Measurements from ENCODE around the gene ANKS3. TPM values are rescaled to one million over a fixed set of nuclear protein-coding genes. Genes with fewer than 3 reads are reported as not detected.

The ANKS3 gene
- total RNA-seq, 4 donors from 2014 or later: 2.4 to 51.7 (median 33.1) TPM

- intact Hi-C loops (cut with DNase I; ENCODE audit: low total_unique reads): no loop called here
- no peak for DNase-seq
- no peak for TF ChIP-seq POLR2A (IDR thresholded peaks at IDR 0.05)
- no peak for TF ChIP-seq CTCF (IDR thresholded peaks at IDR 0.05)
- H3K4me1 ChIP-seq: peaks cover 0 to 12% of the 10 kb centered on the region in 2 donors
- peak overlapping the region; percentile 13 to 59 for H3K27ac ChIP-seq
- no peaks in the 10 kb centered on the region for H3K27me3 ChIP-seq
- no peaks in the 10 kb centered on the region for H3K9me3 ChIP-seq
- H3K4me3 ChIP-seq: no peak overlapping the region
- H3K36me3 ChIP-seq: no peaks in the 10 kb centered on the region
Observed at GRCh38 chr16:4659363-4660353, 74.4 kb downstream of the ANKS3 start.

GRCh38 chr16:4656695-4657686 is 77.1 kb downstream of the ANKS3 start:
- no peak overlapping the region for H3K4me3 ChIP-seq
- H3K36me3 ChIP-seq: no peaks in the 10 kb centered on the region
- intact Hi-C loops (cut with DNase I; ENCODE audit: low total_unique reads): no loop called here
- H3K4me1 ChIP-seq: peaks cover 0 to 12% of the 10 kb centered on the region in 2 donors
- no peaks in the 10 kb centered on the region for H3K27me3 ChIP-seq
- no peaks in the 10 kb centered on the region for H3K9me3 ChIP-seq
- no peak overlapping the region for H3K27ac ChIP-seq
- no peak for TF ChIP-seq POLR2A (IDR thresholded peaks at IDR 0.05)
- TF ChIP-seq CTCF (IDR thresholded peaks at IDR 0.05): no peak
- no peak for DNase-seq

- no peaks in the 10 kb centered on the region for H3K9me3 ChIP-seq
- no peaks in the 10 kb centered on the region for H3K27me3 ChIP-seq
- no peak for TF ChIP-seq POLR2A (IDR thresholded peaks at IDR 0.05)
- no peak for TF ChIP-seq CTCF (IDR thresholded peaks at IDR 0.05)
- intact Hi-C loops (cut with DNase I; ENCODE audit: low total_unique reads): no loop called here
- H3K36me3 ChIP-seq: no peaks in the 10 kb centered on the region
- no peak for DNase-seq
- H3K27ac ChIP-seq: no peak overlapping the region
- peaks cover 0 to 12% of the 10 kb centered on the region in 2 donors for H3K4me1 ChIP-seq
- H3K4me3 ChIP-seq: no peak overlapping the region
Observed at GRCh38 chr16:4656221-4656620, 77.8 kb downstream of the ANKS3 start.

GRCh38 chr16:4655801-4656200 is 78.3 kb downstream of the ANKS3 start:
- intact Hi-C loops (cut with DNase I; ENCODE audit: low total_unique reads): no loop called here
- H3K27me3 ChIP-seq: no peaks in the 10 kb centered on the region
- TF ChIP-seq CTCF (IDR thresholded peaks at IDR 0.05) (no peak), POLR2A (IDR thresholded peaks at IDR 0.05) (no peak)
- DNase-seq: no peak
- H3K4me1 ChIP-seq: peaks cover 0 to 12% of the 10 kb centered on the region in 2 donors
- H3K36me3 ChIP-seq: no peaks in the 10 kb centered on the region
- no peak overlapping the region for H3K4me3 ChIP-seq
- H3K27ac ChIP-seq: no peak overlapping the region
- no peaks in the 10 kb centered on the region for H3K9me3 ChIP-seq
